Measurements from ENCODE around the gene KCNH1. TPM values are rescaled to one million over a fixed set of nuclear protein-coding genes. Genes with fewer than 3 reads are reported as not detected.

Gene KCNH1
- total RNA-seq, 1 donor from 2014 or later = 2.4 TPM

- no peak overlapping the region for H3K4me3 Mint-ChIP-seq
- no peak overlapping the region for H3K27ac Mint-ChIP-seq
Observed at GRCh38 chr1:210631399-210631798, 502.5 kb downstream of the KCNH1 start.

GRCh38 chr1:210629276-210629675 is 504.7 kb downstream of the KCNH1 start:
- Mint-ChIP-seq H3K27me3 (no peaks in the 10 kb centered on the region), H3K27ac (no peak overlapping the region), H3K4me1 (ENCODE audit: unreplicated experiment) (no peaks in the 10 kb centered on the region), H3K36me3 (no peaks in the 10 kb centered on the region), H3K9me3 (no peaks in the 10 kb centered on the region), H3K4me3 (no peak overlapping the region)
- no peak for TF ChIP-seq CTCF (conservative IDR thresholded peaks at IDR 0.05)
- DNase-seq (ENCODE audit: extremely low spot score, unreplicated experiment) = no peak

More at GRCh38 chr1:210631399-210631798, 502.5 kb downstream of the KCNH1 start:
- DNase-seq (ENCODE audit: extremely low spot score, unreplicated experiment) = no peak
- H3K4me1 Mint-ChIP-seq (ENCODE audit: unreplicated experiment) = no peaks in the 10 kb centered on the region
- TF ChIP-seq CTCF (conservative IDR thresholded peaks at IDR 0.05) = no peak
- no peaks in the 10 kb centered on the region for H3K36me3 Mint-ChIP-seq
- no peaks in the 10 kb centered on the region for H3K9me3 Mint-ChIP-seq
- no peaks in the 10 kb centered on the region for H3K27me3 Mint-ChIP-seq

GRCh38 chr1:210627755-210628154 is 506.2 kb downstream of the KCNH1 start:
- no peaks in the 10 kb centered on the region for H3K4me1 Mint-ChIP-seq (ENCODE audit: unreplicated experiment)
- no peak overlapping the region for H3K27ac Mint-ChIP-seq
- no peak for DNase-seq (ENCODE audit: extremely low spot score, unreplicated experiment)
- H3K36me3 Mint-ChIP-seq = no peaks in the 10 kb centered on the region
- H3K9me3 Mint-ChIP-seq = no peaks in the 10 kb centered on the region
- H3K4me3 Mint-ChIP-seq = no peak overlapping the region
- H3K27me3 Mint-ChIP-seq = no peaks in the 10 kb centered on the region
- TF ChIP-seq CTCF (conservative IDR thresholded peaks at IDR 0.05) = no peak

Other genes starting within 250 kb of the KCNH1 start
- 47.9 and 52.8 TPM in 2 replicates for gene RCOR3, start 125.2 kb upstream of the KCNH1 start, total RNA-seq (ENCODE audit: low replicate concordance)
- 14.0 and 17.9 TPM in 2 replicates for gene TRAF5, start 192.7 kb upstream of the KCNH1 start, total RNA-seq (ENCODE audit: low replicate concordance)

Data from type B pancreatic cell (in vitro differentiated cells).